GM19238 (cell line): ENCODE results near the gene DHRSX.
"Not testable (repeated sequence)": the region's sequence is repeated elsewhere in the genome, so short reads cannot be mapped to it uniquely, and the experiment has no call there.

Source experiments
- DNase-seq: peaks from one replicate; pipeline ENCODE4 v3.0.0; 2011; ENCODE audit warnings: low spot score; ENCODE audit not compliant: insufficient read length

DHRSX gene

DNA sequence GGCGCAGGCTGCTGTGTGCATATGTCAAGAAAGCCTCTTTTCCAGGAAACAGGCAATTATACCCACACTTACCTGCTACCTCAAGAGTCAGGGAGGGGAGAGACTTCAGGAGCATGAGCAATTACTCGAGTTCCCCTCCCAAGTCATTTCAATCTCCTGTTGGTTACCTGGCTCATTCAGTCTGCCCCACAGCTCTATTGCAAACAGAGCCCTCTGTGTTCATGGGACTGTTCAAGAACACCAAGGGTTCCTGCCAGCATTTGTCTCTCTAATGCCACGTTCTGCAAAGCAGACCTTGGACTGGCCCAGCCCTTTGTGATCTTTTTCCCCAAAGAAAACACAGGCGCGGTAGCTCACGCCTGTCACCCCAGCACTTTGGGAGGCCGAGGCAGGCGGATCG, 274.6 kb downstream of the DHRSX start:
- DNase-seq, result no peak

DNA sequence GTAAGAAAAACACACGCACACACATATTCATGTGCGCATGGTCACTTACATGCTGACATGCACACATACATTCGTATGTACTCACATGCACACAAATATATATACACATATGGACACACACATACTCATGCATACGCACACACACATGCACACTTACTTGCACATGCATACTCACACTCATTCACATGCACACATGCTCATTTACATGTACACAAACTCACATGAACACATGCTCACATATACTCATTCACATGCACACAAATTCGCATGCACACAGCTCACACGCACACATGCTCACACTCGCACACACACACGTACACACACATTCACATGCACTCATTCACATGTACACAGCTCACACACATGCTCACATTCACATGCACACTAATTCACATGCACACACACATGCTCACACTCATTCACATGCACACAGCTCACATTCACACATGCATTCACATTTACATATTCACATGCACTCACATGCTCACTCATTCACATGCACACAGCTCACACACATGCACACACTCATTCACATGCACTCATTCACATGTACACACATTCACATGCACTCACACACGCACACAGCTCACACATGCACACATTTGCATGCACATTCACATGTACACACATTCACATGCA, 276.1 kb downstream of the DHRSX start:
- DNase-seq, result no peak

DNA sequence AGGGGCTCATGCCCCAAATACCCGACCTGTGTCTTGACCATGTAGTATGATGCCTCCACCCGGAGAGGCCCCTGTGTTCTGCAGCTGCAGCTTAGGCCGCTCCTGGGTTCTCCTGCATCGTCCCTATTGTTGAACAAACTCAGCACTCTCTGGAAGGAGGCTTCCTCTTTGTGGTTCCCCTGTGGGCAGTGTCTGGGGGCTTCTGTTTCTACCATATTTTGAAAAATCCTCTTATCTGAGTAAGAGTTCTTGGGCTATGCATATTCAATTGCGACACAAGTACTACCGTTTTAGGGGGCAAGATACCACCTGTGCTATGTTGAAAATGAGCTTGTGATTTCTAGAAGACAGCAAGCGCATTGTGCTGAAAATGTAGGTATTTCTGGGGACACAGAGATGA, 276.6 kb downstream of the DHRSX start:
- DNase-seq, result no peak

DNA sequence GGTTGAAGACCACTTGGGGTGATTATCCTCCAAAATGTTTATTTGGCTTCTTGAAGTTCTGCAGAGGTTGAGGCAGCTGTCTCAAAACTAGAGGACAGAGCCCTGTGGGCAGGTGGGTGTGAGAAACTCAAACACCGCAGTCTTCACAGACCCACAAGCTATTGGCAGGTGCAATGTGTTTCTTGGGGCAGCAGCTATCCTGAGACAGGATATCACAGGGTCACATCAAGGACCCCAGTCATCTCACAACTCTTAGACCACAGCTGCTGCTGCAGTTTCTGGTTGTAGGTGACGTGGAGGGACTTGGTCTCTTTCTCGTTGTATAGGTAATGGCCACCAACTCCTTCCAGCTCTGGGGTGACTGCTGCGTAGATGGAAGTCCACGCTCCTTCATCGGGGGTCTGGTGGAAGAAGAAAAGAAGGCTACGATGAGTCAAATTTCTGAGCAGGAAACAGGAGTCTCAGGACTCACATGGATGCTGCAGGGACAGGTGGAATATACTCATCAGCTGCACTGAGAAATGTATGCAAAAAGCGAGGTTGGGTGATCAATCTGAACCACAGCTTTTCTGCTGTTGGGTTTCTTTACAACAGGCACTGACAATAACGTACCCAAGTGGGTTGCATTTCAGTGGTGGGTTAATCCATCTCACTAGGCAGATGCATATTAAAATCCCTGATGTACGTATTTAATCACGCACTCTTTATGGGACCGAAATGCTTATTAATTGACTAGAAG, 279.8 kb downstream of the DHRSX start:
- DNase-seq, result no peak

DNA sequence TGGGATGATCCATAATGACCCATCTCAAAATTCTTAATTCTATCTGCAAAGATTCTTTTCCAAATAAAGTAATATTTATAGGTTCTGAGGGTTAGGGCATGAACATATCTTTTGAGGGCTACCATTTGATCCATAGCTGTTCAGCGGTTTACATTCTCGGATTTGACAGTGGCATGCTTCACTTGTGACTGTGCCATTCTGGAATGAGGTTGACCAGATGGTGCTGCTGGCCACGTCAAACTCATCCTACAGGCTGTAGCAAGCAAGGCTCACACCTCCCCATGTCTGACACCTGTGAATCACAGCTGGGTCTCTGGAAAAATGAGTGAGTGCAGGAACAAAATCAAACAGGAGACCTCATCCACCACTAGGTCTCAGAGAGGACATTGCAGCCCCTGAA, 280.5 kb downstream of the DHRSX start:
- DNase-seq, result no peak

DNA sequence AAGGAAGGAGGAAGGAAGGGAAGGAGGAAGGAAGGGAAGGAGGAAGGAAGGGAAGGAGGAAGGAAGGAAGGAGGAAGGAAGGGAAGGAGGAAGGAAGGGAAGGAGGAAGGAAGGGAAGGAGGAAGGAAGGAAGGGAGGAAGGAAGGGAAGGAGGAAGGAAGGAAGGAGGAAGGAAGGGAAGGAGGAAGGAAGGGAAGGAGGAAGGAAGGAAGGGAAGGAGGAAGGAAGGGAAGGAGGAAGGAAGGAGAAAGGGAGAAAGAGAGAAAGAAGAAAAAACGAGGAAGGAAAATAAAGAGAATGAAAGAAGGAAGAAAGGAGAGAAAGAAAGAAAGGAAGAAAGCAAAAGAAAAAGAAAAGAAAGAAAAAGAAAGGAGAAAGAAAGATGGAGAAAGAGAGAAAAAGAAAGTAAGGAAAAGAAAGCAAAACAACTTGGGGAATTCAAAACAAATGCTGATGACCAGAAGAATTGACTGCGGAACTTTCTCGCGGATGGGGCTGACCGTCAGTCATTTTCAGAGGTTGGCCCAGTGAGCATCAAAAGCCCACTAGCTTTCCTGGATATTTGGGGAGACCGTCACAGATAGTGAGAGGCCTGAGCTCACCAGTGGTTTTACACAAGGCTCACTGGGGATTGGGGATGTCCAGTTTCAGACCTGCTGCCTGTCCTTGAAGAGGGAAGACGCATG, 286.5 kb downstream of the DHRSX start:
- not testable (repeated sequence) for DNase-seq

DNA sequence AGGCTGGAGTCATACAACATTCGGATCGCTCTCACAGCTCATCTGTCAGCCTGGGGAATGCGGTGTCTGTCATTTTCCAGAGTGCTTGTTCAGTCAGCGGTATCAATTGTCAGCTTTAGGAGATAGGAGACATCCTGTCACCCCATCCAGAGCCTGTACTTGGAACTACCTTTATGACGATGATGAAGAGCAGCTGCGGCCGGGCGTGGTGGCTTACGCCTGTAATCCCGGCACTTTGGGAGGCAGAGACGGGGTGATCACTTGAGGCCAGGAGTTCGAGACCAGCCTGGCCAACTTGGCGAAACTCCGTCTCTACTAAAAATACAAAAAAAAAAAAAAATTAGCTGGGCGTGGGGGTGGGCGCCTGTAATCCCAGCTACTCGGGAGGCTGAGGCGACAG, 289.1 kb downstream of the DHRSX start:
- not testable (repeated sequence) for DNase-seq

DNA sequence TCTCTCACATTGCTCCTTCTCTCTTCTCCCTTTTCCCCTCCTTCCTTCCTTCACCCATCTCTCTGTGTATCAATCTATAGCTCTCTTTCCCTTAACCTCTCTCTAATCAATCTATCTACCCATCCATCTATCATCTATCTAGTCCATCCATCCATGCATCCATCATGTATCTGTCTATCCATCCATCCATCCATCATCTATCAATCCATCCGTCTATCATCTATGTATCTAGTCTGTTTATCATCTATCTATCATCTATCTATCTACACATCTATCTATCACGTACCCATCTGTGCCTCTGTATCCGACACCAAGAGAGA, 307.5 kb downstream of the DHRSX start:
- no peak for DNase-seq

DNA sequence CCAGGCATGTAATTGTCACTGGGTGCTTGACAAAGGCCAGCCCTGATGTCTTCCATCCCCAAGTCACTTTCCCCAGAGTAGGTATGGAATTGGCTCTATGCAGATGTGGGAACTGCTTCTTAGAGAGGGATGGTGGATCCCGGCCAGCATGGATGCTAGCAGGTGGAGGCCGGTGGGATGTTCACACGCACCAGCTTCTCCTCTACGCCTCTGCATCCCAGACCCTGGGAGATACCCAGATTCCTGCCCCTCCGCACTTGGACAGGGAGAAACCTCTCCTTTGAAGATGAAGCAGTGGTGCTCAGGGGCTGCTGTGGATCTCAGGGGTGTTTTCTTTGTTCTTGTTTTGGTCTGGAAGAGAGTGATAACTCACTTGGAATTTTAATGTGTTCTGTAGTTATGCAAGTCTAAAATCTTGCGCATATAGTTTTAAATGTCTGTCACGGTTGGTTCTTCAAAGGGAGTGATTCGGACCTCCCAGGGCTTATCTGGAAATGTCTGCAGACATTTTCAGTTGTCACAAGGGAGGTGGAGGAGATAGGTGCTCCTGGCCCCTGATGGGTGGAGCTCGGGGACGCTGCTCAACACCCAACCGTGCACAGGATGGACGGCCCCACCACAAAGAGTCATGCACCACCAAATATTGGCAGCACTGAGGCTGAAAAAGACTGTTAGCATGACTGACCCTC, 308.0 kb downstream of the DHRSX start:
- no peak for DNase-seq

DNA sequence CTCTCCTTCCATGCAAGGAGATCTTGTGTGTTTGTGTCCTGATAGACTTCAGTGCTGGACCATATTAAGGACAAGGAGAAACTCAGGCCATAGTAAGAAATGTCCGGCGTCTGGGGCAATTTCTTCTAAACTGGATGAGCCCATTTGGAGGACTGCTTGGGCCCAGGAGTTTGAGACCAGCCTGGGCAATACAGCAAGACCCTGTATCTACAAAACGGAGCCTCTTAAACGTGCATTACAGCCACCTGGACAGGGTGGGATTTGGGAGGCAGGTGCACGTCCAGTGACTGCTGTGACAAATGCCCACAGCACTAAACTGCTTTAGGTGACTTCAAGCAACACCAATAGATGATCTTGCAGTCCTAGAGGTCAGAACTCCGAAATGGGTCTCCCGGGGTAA, 311.9 kb downstream of the DHRSX start:
- no peak for DNase-seq

DNA sequence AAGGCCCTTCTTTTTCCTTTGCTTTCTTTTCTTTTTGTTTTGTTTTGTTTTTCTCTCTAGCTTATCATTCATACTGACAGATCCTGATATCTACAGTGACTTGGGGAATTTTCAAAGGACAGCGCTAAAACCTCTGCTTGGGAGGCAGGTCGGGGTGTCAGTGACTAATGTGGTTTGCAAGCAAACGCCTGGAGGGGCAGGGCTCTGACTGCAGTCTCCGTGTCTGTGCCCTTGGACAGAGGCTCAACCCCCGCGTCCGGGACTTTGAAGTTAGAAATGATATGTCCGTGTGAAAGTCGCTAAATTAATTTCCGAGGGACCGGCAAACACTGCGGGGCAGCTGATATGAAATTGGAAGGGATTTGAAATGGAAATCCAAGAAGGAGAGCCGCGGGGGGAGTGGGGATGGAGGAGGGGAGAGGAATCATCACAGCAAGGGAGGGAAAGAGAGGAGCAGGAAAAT, 312.4 kb downstream of the DHRSX start:
- no peak for DNase-seq

DNA sequence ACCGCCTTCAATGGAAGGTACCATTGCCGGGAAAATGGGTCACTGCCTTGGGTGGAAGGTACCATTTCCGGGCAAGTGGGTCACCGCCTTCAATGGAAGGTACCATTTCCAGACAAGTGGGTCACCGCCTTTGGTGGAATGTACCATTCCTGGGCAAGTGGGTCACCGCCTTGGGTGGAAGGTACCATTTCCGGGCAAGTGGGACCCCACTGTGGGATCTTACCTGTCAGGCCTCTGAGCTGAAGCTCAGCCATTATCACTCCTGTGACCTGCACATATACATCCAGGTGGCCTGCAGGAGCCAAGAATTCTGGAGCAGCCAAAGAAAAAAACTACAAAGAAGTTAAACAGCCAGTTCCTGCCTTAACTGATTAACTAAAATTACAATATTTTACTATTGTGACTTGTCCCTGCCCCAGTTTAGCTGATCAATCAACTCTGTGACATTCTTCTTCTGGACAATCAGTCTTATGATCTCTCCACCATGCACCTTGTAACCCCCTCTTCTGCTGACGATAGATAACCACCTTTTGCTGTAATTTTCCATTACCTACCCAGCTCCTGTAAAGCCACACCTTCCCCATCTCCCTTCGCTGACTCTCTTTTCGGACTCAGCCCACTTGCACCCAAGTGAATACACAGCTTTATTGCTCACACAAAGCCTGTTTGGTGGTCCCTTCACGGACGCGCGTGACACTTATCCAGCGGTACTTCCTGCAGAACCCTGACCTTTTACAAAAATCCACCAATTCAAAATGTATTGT, 313.2 kb downstream of the DHRSX start:
- DNase-seq, result no peak

DNA sequence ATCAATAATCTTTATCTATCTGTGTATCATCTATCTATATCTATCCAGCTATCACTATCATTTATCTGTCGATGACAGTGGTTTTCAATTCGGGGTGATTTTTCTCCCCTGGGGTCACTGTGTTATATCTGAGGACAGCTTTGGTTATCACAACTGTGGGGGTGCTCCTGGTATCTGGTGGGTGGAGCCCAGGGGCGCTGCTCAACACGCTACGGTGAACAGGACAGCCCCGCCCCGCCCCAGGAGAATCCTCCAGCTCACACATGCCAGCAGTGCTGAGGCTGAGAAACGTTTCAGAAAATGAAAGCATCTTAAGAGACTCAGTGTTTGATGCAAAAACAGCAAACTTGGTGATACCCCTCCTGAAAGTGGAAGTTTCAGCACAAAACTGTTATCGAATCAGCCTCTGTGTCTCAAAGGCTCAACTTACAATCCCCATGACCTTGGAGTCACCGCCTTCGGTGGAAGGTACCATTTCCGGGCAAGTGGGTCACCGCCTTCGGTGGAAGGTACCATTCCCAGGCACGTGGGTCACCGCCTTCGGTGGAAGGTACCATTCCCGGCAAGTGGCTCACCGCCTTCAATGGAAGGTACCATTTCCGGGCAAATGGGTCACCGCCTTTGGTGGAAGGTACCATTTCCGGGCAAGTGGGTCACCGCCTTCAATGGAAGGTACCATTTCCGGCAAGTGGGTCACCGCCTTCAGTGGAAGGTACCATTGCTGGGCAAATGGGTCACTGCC, 315.3 kb downstream of the DHRSX start:
- DNase-seq, result no peak

DNA sequence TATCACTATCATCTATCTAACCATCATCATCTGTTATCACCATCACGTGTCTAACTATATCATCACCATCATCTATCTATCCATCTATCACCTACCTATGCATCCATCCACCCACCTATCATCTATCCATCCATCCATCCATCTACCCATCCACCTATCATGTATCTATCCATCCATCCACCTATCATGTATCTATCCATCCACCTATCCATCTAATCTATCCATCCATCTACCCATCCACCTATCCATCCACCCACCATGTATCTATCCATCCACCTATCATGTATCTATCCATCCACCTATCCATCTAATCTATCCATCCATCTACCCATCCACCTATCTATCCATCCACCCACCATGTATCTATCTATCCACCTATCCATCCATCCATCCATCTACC, 316.7 kb downstream of the DHRSX start:
- DNase-seq, result no peak

DNA sequence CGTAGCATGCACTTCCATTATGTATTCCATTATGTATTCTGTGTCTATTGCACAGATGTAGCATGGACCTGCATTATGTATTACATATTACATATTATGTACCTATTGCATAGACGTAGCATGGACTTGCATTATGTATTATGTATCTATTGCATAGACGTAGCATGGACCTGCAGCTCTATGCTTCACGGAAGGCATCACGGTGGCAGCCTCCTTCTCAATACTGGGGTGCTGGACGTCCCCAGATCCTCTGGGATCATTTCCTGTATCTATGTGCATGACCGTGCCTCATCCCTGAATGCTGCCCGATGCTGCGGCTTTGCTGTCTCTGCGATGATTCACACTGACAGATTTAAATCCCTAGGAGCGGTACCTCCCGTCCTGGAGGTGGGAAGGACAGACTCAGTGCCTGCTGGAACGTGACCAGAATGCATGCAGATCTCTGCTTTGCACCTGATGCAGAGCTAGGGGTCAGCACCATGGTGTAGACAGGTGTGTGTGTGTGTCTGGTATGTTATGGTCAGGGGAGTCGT, 317.5 kb downstream of the DHRSX start:
- no peak for DNase-seq

DNA sequence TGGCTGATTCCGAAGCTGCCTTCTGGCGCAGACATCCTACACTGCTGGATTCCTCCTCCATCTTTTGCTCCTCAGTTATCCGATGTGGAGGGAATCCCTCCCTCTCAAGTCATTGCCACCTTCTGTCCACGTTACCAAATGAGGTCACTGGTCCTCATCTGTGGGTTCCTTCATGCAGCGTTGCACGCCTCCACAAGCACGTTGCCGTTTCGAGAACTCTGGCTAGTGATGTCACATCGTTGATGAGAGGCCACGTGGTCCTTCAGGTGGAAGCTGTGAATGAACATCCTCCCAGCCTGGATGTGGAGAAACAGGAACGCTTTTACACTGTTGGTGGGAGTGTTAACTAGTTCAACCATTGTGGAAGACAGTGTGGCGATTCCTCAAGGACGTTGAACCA, 323.2 kb downstream of the DHRSX start:
- no peak for DNase-seq

DNA sequence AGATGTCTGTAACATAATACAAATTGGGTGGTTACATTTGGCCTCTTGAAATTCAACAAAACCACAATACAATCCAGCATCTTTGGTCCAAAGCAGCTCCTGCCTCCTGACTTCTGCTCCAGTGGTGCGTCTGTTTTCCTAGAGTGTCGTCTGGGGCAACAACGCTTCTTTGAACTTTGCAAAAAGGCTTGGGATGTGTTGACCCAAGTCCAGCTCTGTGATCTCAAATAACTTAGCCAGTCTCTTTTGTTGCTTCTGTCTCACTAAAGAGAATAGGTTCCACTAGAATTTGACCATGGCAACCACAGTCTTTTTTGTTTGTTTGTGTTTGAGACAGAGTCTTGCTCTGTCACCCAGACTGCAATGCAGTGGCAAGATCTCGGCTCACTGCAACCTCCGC, 324.0 kb downstream of the DHRSX start:
- no peak for DNase-seq

DNA sequence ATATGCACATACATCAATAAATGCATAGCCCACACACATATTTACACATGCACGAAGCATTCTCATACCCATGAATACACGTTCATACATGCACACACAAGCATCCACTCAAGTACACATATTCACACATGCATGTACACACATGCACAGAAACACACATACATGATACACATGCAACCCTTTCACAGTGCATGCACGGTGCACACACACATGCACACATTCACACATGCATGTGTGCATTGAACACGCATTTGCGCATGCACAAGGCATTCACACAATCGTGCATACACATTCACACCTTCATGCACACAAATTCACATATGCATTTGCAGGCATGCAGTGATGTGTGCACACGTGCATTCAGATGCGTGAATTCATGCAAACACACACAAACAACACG, 324.5 kb downstream of the DHRSX start:
- DNase-seq, result no peak

DNA sequence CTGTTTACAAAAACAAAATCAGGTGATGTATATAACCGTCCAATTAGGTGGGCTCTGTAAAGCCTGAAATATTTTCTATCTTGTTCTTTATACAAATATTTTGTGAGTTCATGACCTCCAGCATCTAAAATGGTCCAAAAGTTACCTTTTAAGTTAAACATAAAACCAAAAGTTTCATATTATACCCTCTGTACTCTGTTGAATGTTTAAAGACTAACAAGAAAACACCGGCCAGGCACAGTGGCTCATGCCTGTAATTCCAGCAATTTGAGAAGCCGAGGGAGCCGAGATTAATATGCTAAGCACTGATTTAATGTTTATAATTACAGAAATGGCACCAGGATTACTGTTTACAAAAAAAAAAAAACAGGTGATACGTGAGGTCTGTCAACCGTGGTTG, 328.4 kb downstream of the DHRSX start:
- DNase-seq, result no peak
